Measurements from ENCODE around the gene VPS18. TPM values are rescaled to one million over a fixed set of nuclear protein-coding genes. Genes with fewer than 3 reads are reported as not detected.

VPS18 gene
- polyA plus RNA-seq, 1 donor from 2014 or later, result 13.8 TPM

DNA sequence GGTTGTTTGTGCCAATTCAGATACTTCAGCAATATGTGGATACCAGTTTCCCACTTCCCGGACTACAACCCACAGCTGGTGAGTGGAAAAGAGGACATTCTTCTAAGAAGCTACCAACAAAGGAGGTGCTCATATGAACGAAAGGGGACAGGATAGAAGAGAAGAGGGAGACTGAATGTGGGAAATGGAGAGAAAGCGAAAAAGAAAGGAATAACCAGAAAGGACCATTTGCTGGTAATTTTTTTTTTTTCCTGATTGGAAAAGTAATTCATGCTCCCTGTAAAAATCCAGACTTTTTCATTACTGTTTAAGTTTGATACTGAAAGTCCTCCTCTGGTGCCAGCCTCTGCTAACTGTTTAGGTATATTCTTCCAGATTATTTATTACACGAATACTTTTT, 57.5 kb downstream of the VPS18 start:
- Histone ChIP-seq H3K27ac (ENCODE audit: low read length) (no peak overlapping the region), H3K79me2 (replicated peaks; ENCODE audit: insufficient read depth, low read length) (no peaks in the 10 kb centered on the region), H3K9ac (ENCODE audit: low read length) (no peak overlapping the region), H4K20me1 (ENCODE audit: insufficient read depth) (no peaks in the 10 kb centered on the region), H3K4me3 (ENCODE audit: low read length) (no peak overlapping the region), H2AFZ (ENCODE audit: low read depth, low read length) (no peak overlapping the region), H3K36me3 (ENCODE audit: insufficient read depth, low read length) (no peaks in the 10 kb centered on the region), H3F3A (ENCODE audit: insufficient read depth, low read length, poor library complexity, severe bottlenecking) (no peaks in the 10 kb centered on the region), H3K9me2 (ENCODE audit: insufficient read depth, low read length) (no peaks in the 10 kb centered on the region), H3K9me3 (ENCODE audit: low read length) (no peaks in the 10 kb centered on the region), H3K27me3 (ENCODE audit: insufficient read depth, low read depth, low read length) (no peaks in the 10 kb centered on the region), H3K4me2 (ENCODE audit: low read length) (no peak overlapping the region)
- TF ChIP-seq POLR2AphosphoS5 (IDR thresholded peaks at IDR 0.05) (no peak), MXI1 (conservative IDR thresholded peaks at IDR 0.05; ENCODE audit: poor library complexity, severe bottlenecking) (no peak), TAF1 (IDR thresholded peaks at IDR 0.05; ENCODE audit: low read depth) (no peak), EP300 (conservative IDR thresholded peaks at IDR 0.05; ENCODE audit: poor library complexity, severe bottlenecking) (no peak), EZH2 (IDR thresholded peaks at IDR 0.05; ENCODE audit: borderline replicate concordance, insufficient read depth, low read length, poor library complexity, severe bottlenecking) (no peak), SMC3 (conservative IDR thresholded peaks at IDR 0.05; ENCODE audit: poor library complexity) (no peak), RAD21 (conservative IDR thresholded peaks at IDR 0.05) (no peak)
- TF ChIP-seq, protein P1, sequence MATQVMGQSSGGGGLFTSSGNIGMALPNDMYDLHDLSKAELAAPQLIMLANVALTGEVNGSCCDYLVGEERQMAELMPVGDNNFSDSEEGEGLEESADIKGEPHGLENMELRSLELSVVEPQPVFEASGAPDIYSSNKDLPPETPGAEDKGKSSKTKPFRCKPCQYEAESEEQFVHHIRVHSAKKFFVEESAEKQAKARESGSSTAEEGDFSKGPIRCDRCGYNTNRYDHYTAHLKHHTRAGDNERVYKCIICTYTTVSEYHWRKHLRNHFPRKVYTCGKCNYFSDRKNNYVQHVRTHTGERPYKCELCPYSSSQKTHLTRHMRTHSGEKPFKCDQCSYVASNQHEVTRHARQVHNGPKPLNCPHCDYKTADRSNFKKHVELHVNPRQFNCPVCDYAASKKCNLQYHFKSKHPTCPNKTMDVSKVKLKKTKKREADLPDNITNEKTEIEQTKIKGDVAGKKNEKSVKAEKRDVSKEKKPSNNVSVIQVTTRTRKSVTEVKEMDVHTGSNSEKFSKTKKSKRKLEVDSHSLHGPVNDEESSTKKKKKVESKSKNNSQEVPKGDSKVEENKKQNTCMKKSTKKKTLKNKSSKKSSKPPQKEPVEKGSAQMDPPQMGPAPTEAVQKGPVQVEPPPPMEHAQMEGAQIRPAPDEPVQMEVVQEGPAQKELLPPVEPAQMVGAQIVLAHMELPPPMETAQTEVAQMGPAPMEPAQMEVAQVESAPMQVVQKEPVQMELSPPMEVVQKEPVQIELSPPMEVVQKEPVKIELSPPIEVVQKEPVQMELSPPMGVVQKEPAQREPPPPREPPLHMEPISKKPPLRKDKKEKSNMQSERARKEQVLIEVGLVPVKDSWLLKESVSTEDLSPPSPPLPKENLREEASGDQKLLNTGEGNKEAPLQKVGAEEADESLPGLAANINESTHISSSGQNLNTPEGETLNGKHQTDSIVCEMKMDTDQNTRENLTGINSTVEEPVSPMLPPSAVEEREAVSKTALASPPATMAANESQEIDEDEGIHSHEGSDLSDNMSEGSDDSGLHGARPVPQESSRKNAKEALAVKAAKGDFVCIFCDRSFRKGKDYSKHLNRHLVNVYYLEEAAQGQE (IDR thresholded peaks at IDR 0.05; ENCODE audit: borderline replicate concordance), result no peak
- TF ChIP-seq, protein P2, sequence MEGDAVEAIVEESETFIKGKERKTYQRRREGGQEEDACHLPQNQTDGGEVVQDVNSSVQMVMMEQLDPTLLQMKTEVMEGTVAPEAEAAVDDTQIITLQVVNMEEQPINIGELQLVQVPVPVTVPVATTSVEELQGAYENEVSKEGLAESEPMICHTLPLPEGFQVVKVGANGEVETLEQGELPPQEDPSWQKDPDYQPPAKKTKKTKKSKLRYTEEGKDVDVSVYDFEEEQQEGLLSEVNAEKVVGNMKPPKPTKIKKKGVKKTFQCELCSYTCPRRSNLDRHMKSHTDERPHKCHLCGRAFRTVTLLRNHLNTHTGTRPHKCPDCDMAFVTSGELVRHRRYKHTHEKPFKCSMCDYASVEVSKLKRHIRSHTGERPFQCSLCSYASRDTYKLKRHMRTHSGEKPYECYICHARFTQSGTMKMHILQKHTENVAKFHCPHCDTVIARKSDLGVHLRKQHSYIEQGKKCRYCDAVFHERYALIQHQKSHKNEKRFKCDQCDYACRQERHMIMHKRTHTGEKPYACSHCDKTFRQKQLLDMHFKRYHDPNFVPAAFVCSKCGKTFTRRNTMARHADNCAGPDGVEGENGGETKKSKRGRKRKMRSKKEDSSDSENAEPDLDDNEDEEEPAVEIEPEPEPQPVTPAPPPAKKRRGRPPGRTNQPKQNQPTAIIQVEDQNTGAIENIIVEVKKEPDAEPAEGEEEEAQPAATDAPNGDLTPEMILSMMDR (IDR thresholded peaks at IDR 0.05; ENCODE audit: poor library complexity, severe bottlenecking), result no peak

DNA sequence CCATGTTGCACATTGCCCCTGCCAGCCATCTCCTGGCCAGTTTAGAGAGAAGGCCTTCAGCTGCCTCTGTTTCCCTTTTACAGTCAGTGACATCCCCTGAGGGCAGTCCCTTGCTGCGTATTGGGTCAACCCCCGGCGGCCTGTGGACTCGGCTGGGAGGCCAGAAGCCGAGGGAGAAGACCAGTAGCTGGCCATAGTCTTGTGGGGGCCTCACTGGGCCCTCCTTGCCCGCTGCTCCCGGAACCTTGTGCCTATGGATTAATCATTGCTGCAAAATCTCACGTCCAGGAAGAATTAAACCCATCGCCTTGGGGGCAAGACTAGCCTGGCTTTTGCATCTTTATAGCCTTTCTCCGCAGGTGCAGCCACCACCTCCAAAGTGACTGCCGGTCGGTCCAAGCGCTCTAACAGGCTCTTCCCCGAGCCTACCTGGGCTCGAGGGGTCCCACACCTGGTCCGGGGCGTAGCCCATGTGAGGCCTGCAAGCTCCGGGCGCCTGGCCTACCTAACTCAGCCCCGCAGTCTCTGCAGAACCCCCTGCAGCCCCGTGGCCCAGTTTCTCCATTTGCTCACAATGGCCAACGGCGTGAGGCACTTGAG, 58.2 kb downstream of the VPS18 start:
- peak overlapping the region; percentile 35 for H2AFZ ChIP-seq (ENCODE audit: low read depth, low read length)

More for the DNA sequence above, 58.2 kb downstream of the VPS18 start:
- H3K4me3 ChIP-seq (ENCODE audit: low read length), result peak overlapping the region; percentile 91
- no peaks in the 10 kb centered on the region for H3F3A ChIP-seq (ENCODE audit: insufficient read depth, low read length, poor library complexity, severe bottlenecking)
- H3K27ac ChIP-seq (ENCODE audit: low read length), result peak overlapping the region; percentile 39
- TF ChIP-seq POLR2AphosphoS5 (IDR thresholded peaks at IDR 0.05) (no peak), TAF1 (IDR thresholded peaks at IDR 0.05; ENCODE audit: low read depth) (no peak), EZH2 (IDR thresholded peaks at IDR 0.05; ENCODE audit: borderline replicate concordance, insufficient read depth, low read length, poor library complexity, severe bottlenecking) (no peak), SMC3 (conservative IDR thresholded peaks at IDR 0.05; ENCODE audit: poor library complexity) (no peak)
- TF ChIP-seq, protein P1 (IDR thresholded peaks at IDR 0.05; ENCODE audit: borderline replicate concordance), result no peak
- TF ChIP-seq, protein P2 (IDR thresholded peaks at IDR 0.05; ENCODE audit: poor library complexity, severe bottlenecking), result no peak
- no peaks in the 10 kb centered on the region for H3K9me2 ChIP-seq (ENCODE audit: insufficient read depth, low read length)
- H3K9me3 ChIP-seq (ENCODE audit: low read length), result no peaks in the 10 kb centered on the region
- no peaks in the 10 kb centered on the region for H3K27me3 ChIP-seq (ENCODE audit: insufficient read depth, low read depth, low read length)
- no peaks in the 10 kb centered on the region for H4K20me1 ChIP-seq (ENCODE audit: insufficient read depth)
- no peaks in the 10 kb centered on the region for H3K79me2 ChIP-seq (replicated peaks; ENCODE audit: insufficient read depth, low read length)
- H3K9ac ChIP-seq (ENCODE audit: low read length), result peak overlapping the region; percentile 72
- H3K4me2 ChIP-seq (ENCODE audit: low read length), result no peak overlapping the region
- H3K36me3 ChIP-seq (ENCODE audit: insufficient read depth, low read length), result no peaks in the 10 kb centered on the region

Data from neural cell (in vitro differentiated cells).